Aorta (tissue), 5 donors: ENCODE data around the gene MAB21L3. TPM values are rescaled to one million over a fixed set of nuclear protein-coding genes. Genes with fewer than 3 reads are reported as not detected.

Experiments
- ATAC-seq: fragments of 200-7000 bp; cut with Tn5 transposase; one replicate; pipeline ENCODE4 v1.9.1; 2022; ENCODE audit warnings: moderate library complexity; ENCODE audit not compliant: low FRiP score
- DNase-seq, 2 donors: peaks; one replicate each; pipeline ENCODE4 v3.0.0-alpha.2; 2020
- H3K27ac ChIP-seq, 2 donors: one replicate each; pipeline ENCODE4 v1.5.1; 2013; ENCODE audit warnings: low read length in 2 of 2, mild to moderate bottlenecking in 2 of 2, moderate library complexity in 2 of 2, control low read depth in 1 of 2, inconsistent platforms in 1 of 2, low read depth in 1 of 2
- H3K27me3 ChIP-seq, 2 donors: one replicate each; pipeline ENCODE4 v1.6.1; 2013; ENCODE audit warnings: control low read depth in 1 of 2, low read length in 1 of 2, mild to moderate bottlenecking in 1 of 2, moderate library complexity in 1 of 2; ENCODE audit not compliant: insufficient read depth in 2 of 2, control insufficient read depth in 1 of 2
- H3K36me3 ChIP-seq, 2 donors: one replicate each; pipeline ENCODE4 v1.6.1; 2013; ENCODE audit warnings: control low read depth in 1 of 2, low read length in 1 of 2, mild to moderate bottlenecking in 1 of 2; ENCODE audit not compliant: insufficient read depth in 2 of 2, control insufficient read depth in 1 of 2
- H3K4me1 ChIP-seq, 2 donors: one replicate each; pipeline ENCODE4 v1.6.1; 2013; ENCODE audit warnings: low read length in 2 of 2, control low read depth in 1 of 2, mild to moderate bottlenecking in 1 of 2, moderate library complexity in 1 of 2; ENCODE audit not compliant: insufficient read depth in 2 of 2, control insufficient read depth in 1 of 2
- H3K4me3 ChIP-seq, 2 donors: one replicate each; pipeline ENCODE4 v1.5.1; 2013; ENCODE audit warnings: low read length in 2 of 2, control low read depth in 1 of 2, mild to moderate bottlenecking in 1 of 2
- H3K9me3 ChIP-seq: one replicate; pipeline ENCODE4 v1.6.1; 2013; ENCODE audit warnings: mild to moderate bottlenecking, low read length; ENCODE audit not compliant: control insufficient read depth
- WGBS, 2 donors: extraction: QIAGEN DNeasy Blood & Tissue Kit; methylation state at CpG; one replicate each; pipeline ENCODE4 v1.1.7; 2013; 5-methylcytosine and 5-hydroxymethylcytosine counted together
- intact Hi-C, 2 donors: fragments of 100-400 bp; cut with DNase I; formaldehyde crosslinking; loops; one replicate each; pipeline versions ENCODE4 v1.14.2 to v1.15.0; 2022
- polyA plus RNA-seq, 2 donors: library from polyadenylated mRNA; stranded (reverse); fragments of 200-250 nt; gene quantifications; one replicate each; pipeline ENCODE4 v1.2.3, GENCODE V29; 2013
- total RNA-seq, 2 donors: library from RNA; stranded (reverse); fragmentation: NEBNext Ultra II Directional; extraction: Animal tissue kit (Norgen Biotek cat#: 25700); gene quantifications; one replicate each; pipeline ENCODE4 v1.2.1, GENCODE V29; 2021
- donor health status: healthy with polysubstance abuse.
- donor health status: Bipolar disorder and iron deficiency.
- donor health status: DM: no; HTN: no; CAD: no.
- donor health status: DM: no; HTN: no; CAD: no.
- donor health status: DM: yes; HTN: yes; CAD: no.

MAB21L3 gene
- total and polyA plus RNA-seq, 4 donors = 0.25 TPM; not detected in 3

- Histone ChIP-seq H3K4me1 (no peaks in the 10 kb centered on the region), H3K27me3 (peaks cover 0 to 2% of the 10 kb centered on the region in 2 donors)
- WGBS, 2 donors = 81 to 86% methylated on average over 4 of the region's 4 CpGs
These were observed 4.6 kb downstream of the MAB21L3 start for GRCh38 chr1:116115476-116116439.

DNA sequence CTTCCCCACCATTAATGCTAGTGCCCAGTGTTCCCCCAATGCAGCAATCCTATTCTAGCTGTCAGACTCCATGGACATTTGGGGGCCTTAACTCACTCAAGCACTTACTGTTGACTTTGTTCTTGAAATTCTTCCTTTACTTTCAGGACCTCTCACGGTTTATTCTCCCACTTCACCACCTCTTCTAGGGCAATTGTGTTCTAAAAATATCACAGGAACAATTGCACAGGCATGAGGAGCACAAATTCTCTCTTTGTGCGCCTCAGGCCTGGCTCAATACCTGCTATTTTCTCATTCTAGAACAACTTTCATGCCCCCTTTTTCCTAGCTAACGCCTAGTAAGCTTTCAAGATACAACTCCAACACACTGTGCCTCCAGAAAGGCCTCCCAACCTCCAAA, 7.3 kb downstream of the MAB21L3 start:
- no peak overlapping the region for H3K4me3 ChIP-seq
- H3K27me3 ChIP-seq = peaks cover 0 to 2% of the 10 kb centered on the region in 2 donors
- no peak for DNase-seq
- 75 to 85% methylated on average over 3 of the region's 3 CpGs for WGBS, 2 donors
- intact Hi-C loops = no loop called here
- no peak for ATAC-seq
- no peaks in the 10 kb centered on the region for H3K9me3 ChIP-seq
- H3K4me1 ChIP-seq = peaks cover 0 to 2% of the 10 kb centered on the region in 2 donors
- no peak overlapping the region for H3K27ac ChIP-seq
- H3K36me3 ChIP-seq = no peaks in the 10 kb centered on the region

More at GRCh38 chr1:116115476-116116439, 4.6 kb downstream of the MAB21L3 start:
- ATAC-seq (no peak), DNase-seq (no peak)
- H3K9me3 ChIP-seq = no peaks in the 10 kb centered on the region
- intact Hi-C loops = no loop called here
- no peak overlapping the region for H3K4me3 ChIP-seq
- no peak overlapping the region for H3K27ac ChIP-seq
- no peaks in the 10 kb centered on the region for H3K36me3 ChIP-seq

DNA sequence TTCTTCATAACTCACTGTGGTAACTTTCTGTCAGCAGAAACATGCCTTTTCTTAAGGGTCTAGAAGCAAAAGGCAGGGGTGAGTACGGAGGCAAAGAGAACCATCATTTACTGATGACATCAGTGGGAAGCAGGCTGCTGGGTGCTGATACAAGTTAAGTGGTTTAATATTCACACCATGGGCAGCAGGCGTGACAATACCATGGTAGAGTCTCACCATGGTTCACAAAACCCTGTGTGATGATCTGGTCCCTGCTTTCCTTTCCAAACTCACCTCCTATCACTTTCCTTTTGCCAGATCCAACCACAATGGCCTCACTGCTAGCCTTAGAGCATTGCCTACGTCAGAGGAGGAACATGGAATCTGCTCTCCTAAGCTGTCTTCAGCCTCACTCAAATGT, 8.7 kb downstream of the MAB21L3 start:
- intact Hi-C loops = loop anchor here in 1 of 2 donors (10.0 kb wide), 1 partner anchor 195 kb away; no protein-coding TSS in a partner anchor

DNA sequence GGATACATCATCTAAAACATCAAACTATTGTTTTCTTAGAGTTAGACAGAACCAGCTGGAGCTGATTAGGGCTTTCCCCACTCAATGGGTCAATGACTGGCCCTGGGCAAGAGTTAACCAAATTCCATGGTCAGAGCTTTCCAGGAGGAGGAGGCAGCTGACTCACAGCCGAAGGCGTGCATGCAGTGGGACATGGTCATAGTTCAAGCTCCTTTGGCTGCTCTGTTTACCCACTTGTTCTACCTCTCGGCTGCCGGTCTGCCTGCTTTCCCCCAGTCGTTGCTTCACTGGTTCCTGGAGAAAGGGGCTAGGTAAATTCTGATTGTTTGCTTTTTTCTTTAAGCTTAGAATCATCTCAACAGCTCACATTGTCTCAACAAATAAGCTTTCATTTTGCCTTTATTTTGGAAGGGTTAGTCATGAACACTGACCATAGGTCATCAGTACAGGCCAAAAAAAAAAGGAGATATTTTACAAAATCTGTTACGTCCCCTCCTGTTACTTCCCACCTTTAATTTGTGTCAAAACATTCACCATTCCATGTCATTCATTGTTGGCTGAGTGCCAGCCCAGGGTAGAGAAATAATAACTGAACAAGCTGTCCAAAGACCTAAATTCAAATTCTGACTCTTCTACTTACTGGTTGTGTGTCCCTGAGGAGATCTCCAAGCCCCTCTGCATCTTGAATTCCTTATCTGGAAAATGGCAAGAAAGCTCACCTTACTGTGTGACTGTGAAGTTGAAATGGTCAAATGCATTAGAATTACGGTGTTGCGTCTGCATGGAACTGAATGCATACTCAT, 12.0 kb downstream of the MAB21L3 start:
- Histone ChIP-seq H3K4me1 (peaks cover 0 to 2% of the 10 kb centered on the region in 2 donors), H3K36me3 (no peaks in the 10 kb centered on the region), H3K27ac (no peak overlapping the region), H3K4me3 (no peak overlapping the region), H3K27me3 (peaks cover 0 to 2% of the 10 kb centered on the region in 2 donors), H3K9me3 (no peaks in the 10 kb centered on the region)
- DNase-seq (no peak), ATAC-seq (no peak)
- WGBS, 2 donors = 46 to 52% methylated on average over 8 of the region's 8 CpGs
- intact Hi-C loops = loop anchor here in 1 of 2 donors (10.0 kb wide), 1 partner anchor 192 kb away; no protein-coding TSS in a partner anchor

More for the DNA sequence above, 8.7 kb downstream of the MAB21L3 start:
- no peak overlapping the region for H3K27ac ChIP-seq
- WGBS, 2 donors = 82% methylated on average over 3 of the region's 3 CpGs
- no peaks in the 10 kb centered on the region for H3K36me3 ChIP-seq
- H3K4me3 ChIP-seq = no peak overlapping the region
- ATAC-seq (no peak), DNase-seq (no peak)
- H3K4me1 ChIP-seq = peaks cover 0 to 2% of the 10 kb centered on the region in 2 donors
- H3K27me3 ChIP-seq = peaks cover 0 to 2% of the 10 kb centered on the region in 2 donors
- no peaks in the 10 kb centered on the region for H3K9me3 ChIP-seq

- Histone ChIP-seq H3K27ac (no peak overlapping the region), H3K36me3 (no peaks in the 10 kb centered on the region), H3K27me3 (peaks cover 0 to 2% of the 10 kb centered on the region in 2 donors), H3K9me3 (no peaks in the 10 kb centered on the region), H3K4me3 (no peak overlapping the region), H3K4me1 (peaks cover 0 to 2% of the 10 kb centered on the region in 2 donors)
- DNase-seq (no peak), ATAC-seq (no peak)
- 81 to 85% methylated on average over 14 of the region's 14 CpGs for WGBS, 2 donors
- intact Hi-C loops = loop anchor here in 1 of 2 donors (10.0 kb wide), 1 partner anchor 191 kb away; no protein-coding TSS in a partner anchor
These were observed 12.8 kb downstream of the MAB21L3 start for GRCh38 chr1:116123837-116124533.

DNA sequence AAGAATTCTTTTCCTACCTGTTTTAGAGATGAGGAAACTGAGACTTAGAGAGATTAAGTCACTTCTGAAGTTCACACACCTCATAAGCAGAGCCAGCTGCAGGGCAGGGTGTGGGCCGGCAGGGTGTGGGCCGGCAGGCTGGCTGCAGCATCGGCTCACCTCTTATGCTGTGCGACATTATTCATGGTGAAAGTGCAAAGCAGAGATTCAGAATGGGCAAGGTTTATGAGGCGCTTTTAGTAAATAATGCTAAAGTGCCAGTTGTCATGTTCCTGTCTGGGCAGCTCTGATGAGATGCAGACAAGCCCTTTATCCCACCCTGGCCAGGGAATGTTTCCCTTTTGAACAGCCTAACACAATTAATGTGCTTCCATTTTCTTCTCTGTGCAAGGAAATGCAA, 14.6 kb downstream of the MAB21L3 start:
- peaks cover 0 to 2% of the 10 kb centered on the region in 2 donors for H3K4me1 ChIP-seq
- no peaks in the 10 kb centered on the region for H3K36me3 ChIP-seq
- intact Hi-C loops = loop anchor here in 1 of 2 donors (10.0 kb wide), 1 partner anchor 189 kb away; no protein-coding TSS in a partner anchor
- ATAC-seq (no peak), DNase-seq (no peak)
- H3K27me3 ChIP-seq = no peaks in the 10 kb centered on the region
- H3K9me3 ChIP-seq = no peaks in the 10 kb centered on the region
- 80 to 87% methylated on average over 5 of the region's 5 CpGs for WGBS, 2 donors
- H3K4me3 ChIP-seq = no peak overlapping the region
- no peak overlapping the region for H3K27ac ChIP-seq

GRCh38 chr1:116126281-116126680, 15.1 kb downstream of the MAB21L3 start:
- ATAC-seq (no peak), DNase-seq (no peak)
- intact Hi-C loops = loop anchor here in 1 of 2 donors (10.0 kb wide), 1 partner anchor 189 kb away; no protein-coding TSS in a partner anchor
- Histone ChIP-seq H3K4me3 (no peak overlapping the region), H3K4me1 (peaks cover 0 to 2% of the 10 kb centered on the region in 2 donors), H3K36me3 (no peaks in the 10 kb centered on the region), H3K27me3 (no peaks in the 10 kb centered on the region), H3K27ac (no peak overlapping the region), H3K9me3 (no peaks in the 10 kb centered on the region)
- 59 to 65% methylated on average over 4 of the region's 4 CpGs for WGBS, 2 donors
